ENCODE results near the gene CASP7.

CASP7 gene

GRCh38 chr10:113716109-113716910 is 36.6 kb downstream of the CASP7 start:
- TF ChIP-seq CTCF (IDR thresholded peaks at IDR 0.05; ENCODE audit: extremely low read depth, insufficient read depth, missing control alignments): no peak
- peak; percentile 16 for DNase-seq (ENCODE audit: low spot score)
- in situ Hi-C loops (cut with MboI; ENCODE audit: low pct_unique_long_range_greater_than_20kb, low sequenced_read_pairs, unreplicated experiment): loop anchor here (25.0 kb wide), 1 partner anchor 396 kb away; no protein-coding TSS in a partner anchor

GRCh38 chr10:113718969-113719822 is 39.5 kb downstream of the CASP7 start:
- no peak for TF ChIP-seq CTCF (IDR thresholded peaks at IDR 0.05; ENCODE audit: extremely low read depth, insufficient read depth, missing control alignments)
- in situ Hi-C loops (cut with MboI; ENCODE audit: low pct_unique_long_range_greater_than_20kb, low sequenced_read_pairs, unreplicated experiment): loop anchor here (25.0 kb wide), 1 partner anchor 393 kb away; no protein-coding TSS in a partner anchor
- no peak for DNase-seq (ENCODE audit: low spot score)

GRCh38 chr10:113720386-113720785 is 40.7 kb downstream of the CASP7 start:
- in situ Hi-C loops (cut with MboI; ENCODE audit: low pct_unique_long_range_greater_than_20kb, low sequenced_read_pairs, unreplicated experiment): loop anchor here (25.0 kb wide), 1 partner anchor 392 kb away; no protein-coding TSS in a partner anchor
- TF ChIP-seq CTCF (IDR thresholded peaks at IDR 0.05; ENCODE audit: extremely low read depth, insufficient read depth, missing control alignments): no peak
- no peak for DNase-seq (ENCODE audit: low spot score)

GRCh38 chr10:113732160-113732881 is 52.6 kb downstream of the CASP7 start:
- no peak for DNase-seq (ENCODE audit: low spot score)
- TF ChIP-seq CTCF (IDR thresholded peaks at IDR 0.05; ENCODE audit: extremely low read depth, insufficient read depth, missing control alignments): no peak
- in situ Hi-C loops (cut with MboI; ENCODE audit: low pct_unique_long_range_greater_than_20kb, low sequenced_read_pairs, unreplicated experiment): no loop called here

- no peak for DNase-seq (ENCODE audit: low spot score)
- no peak for TF ChIP-seq CTCF (IDR thresholded peaks at IDR 0.05; ENCODE audit: extremely low read depth, insufficient read depth, missing control alignments)
- in situ Hi-C loops (cut with MboI; ENCODE audit: low pct_unique_long_range_greater_than_20kb, low sequenced_read_pairs, unreplicated experiment): no loop called here
These were observed 53.3 kb downstream of the CASP7 start for GRCh38 chr10:113732966-113733365.

- in situ Hi-C loops (cut with MboI; ENCODE audit: low pct_unique_long_range_greater_than_20kb, low sequenced_read_pairs, unreplicated experiment): no loop called here
- no peak for TF ChIP-seq CTCF (IDR thresholded peaks at IDR 0.05; ENCODE audit: extremely low read depth, insufficient read depth, missing control alignments)
- no peak for DNase-seq (ENCODE audit: low spot score)
These were observed 53.9 kb downstream of the CASP7 start for GRCh38 chr10:113733635-113734034.
